Fibroblast of villous mesenchyme (primary cell): ENCODE results near the gene PLPPR1. TPM values are rescaled to one million over a fixed set of nuclear protein-coding genes. Genes with fewer than 3 reads are reported as not detected.

Experiments
- DNase-seq: peaks from one replicate; pipeline ENCODE4 v3.0.0-alpha.2; 2010; ENCODE audit warnings: low read depth
- H3K4me3 ChIP-seq: 2 replicates; pipeline ENCODE4 v1.5.1; 2011; ENCODE audit warnings: low read depth, mild to moderate bottlenecking, low read length
- total RNA-seq: library from RNA; depleted of rRNA; stranded (reverse); fragments of >200 nt; gene quantifications from 2 replicates; pipeline ENCODE4 v1.2.3, GENCODE V29; 2012
- TF ChIP-seq, protein P1 (sequence below): IDR thresholded peaks from 2 replicates; pipeline ENCODE4 v1.5.1; 2012; ENCODE audit warnings: low read depth, mild to moderate bottlenecking, low read length; ENCODE audit not compliant: insufficient read depth

PLPPR1 gene
- total RNA-seq, 1 donor = not detected

DNA sequence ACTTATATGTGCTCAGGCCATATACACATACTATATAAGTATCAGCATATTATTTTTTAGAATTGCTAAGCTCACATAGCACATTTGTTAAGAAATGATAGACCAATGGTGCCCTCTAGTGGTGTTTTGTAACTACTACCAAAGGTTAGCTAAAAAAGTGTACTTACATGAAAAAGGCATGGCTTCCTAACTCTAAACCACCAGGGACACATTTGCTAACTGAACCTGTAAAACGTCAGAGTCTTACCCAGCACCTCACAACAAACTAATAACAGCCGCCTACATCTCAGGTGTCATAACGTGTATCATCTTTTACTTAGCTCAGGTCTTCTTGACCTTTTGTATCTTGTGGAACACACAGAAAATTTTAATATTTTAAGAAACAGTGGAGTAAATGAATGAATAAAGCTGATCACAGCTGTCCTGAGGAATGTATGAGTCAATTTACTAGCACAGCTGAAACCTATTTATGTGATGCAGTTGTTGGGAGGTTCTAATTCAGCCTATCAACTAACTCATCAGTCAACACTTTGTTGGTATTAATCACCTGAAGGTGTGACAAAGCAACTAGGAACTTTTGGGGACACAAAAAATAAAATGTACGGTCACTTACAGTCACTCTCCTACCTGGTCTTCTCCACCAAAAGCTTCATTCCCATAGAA is 283.4 kb downstream of the PLPPR1 start:
- no peak overlapping the region for H3K4me3 ChIP-seq
- TF ChIP-seq, protein P1, sequence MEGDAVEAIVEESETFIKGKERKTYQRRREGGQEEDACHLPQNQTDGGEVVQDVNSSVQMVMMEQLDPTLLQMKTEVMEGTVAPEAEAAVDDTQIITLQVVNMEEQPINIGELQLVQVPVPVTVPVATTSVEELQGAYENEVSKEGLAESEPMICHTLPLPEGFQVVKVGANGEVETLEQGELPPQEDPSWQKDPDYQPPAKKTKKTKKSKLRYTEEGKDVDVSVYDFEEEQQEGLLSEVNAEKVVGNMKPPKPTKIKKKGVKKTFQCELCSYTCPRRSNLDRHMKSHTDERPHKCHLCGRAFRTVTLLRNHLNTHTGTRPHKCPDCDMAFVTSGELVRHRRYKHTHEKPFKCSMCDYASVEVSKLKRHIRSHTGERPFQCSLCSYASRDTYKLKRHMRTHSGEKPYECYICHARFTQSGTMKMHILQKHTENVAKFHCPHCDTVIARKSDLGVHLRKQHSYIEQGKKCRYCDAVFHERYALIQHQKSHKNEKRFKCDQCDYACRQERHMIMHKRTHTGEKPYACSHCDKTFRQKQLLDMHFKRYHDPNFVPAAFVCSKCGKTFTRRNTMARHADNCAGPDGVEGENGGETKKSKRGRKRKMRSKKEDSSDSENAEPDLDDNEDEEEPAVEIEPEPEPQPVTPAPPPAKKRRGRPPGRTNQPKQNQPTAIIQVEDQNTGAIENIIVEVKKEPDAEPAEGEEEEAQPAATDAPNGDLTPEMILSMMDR = peak; percentile 66
- DNase-seq = peak; percentile 84

DNA sequence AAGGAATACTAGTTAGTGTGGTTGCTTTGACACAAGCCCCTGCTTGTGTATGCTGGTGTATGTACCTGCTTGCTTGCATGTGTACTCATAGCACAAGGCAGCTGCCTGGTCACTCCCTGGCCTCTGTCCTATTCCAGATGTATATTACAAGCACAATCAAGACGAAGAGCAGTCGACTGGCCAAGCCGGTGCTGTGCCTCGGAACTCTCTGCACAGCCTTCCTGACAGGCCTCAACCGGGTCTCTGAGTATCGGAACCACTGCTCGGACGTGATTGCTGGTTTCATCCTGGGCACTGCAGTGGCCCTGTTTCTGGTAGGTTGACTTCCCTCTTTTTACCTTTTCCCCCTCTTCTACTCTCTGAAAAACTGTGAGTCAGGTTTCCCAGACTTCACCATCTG is 284.1 kb downstream of the PLPPR1 start:
- TF ChIP-seq, protein P1 = no peak
- no peak for DNase-seq
- H3K4me3 ChIP-seq = no peak overlapping the region

DNA sequence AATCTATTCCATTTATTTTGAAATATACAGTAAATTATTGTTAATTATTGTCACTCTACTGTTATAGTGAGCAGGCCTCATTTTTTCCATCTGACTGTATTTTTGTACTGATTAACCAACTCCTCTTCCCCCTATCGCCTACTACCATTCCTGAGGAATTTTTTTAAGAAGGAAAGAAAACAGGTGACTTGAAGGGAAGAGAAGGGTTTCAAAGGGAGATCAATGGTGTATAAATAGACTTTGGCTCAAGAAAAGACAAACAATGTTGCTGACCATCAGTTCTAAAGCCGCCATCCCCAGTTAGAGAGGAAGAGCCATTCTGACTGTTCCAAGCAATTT is 286.6 kb downstream of the PLPPR1 start:
- DNase-seq = no peak
- H3K4me3 ChIP-seq = no peak overlapping the region
- TF ChIP-seq, protein P1 = no peak

DNA sequence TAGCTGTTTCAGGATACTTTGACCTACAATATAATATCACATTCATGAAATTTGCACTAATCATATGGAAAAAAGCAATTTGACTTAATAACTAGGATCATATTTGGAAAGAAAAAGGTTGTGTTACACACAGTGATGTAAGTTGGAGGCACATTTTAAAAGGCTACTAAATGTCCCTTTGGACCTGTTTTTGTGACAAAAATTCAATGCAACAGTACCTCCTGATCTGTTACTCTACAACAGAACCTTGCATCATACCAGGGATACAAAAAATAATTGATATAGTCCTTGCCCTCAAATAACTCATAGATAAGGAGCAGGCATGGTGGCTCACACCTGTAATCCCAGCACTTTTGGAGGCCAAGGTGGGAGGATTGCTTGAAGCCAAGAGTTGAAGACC is 289.2 kb downstream of the PLPPR1 start:
- TF ChIP-seq, protein P1 = no peak
- no peak for DNase-seq
- no peak overlapping the region for H3K4me3 ChIP-seq

DNA sequence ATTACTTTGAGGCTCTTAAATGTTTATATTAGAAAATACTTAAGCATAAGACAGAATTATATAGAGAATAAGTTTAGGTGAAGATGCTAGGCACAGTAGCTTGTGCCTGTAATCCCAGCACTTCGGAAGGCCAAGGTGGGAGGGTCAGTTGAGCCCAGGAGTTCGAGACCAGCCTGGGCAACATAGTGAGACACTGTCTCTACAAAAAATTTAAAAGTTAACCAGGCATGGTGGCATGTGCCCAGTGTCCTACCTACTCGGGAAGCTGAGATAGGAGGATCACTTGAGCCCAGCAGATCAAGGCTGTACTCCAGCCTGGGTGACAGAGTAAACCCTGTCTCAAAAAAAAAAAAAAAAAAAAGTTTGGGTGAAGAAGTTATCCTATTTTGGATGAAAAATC is 294.6 kb downstream of the PLPPR1 start:
- H3K4me3 ChIP-seq = no peak overlapping the region
- TF ChIP-seq, protein P1 = no peak
- no peak for DNase-seq

DNA sequence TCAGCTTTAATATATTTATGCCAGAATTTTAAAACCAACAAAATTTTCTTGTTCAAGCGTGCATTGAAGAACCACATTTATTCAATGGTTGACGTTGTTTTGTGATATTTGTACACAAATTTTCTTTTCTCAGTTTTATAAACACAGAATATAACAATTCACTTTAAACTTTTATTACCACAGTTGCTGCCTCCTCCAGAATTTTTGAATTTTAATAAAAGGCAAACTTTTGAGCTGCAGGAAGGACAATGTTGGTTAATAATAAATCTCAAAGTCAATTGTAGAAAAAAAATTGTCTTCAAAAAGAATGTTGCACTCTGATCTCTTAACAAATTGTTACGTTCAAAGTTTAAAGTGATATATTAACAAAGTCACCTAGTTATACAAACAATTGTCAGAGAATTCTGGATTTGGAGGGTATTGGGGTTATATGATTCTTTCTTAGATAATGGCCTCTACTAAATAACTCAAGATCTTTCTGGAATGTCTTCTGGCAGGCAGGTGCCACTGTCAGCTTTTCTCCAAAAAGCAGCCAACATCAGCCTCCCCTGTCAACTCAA is 295.8 kb downstream of the PLPPR1 start:
- TF ChIP-seq, protein P1 = no peak
- no peak for DNase-seq
- H3K4me3 ChIP-seq = no peak overlapping the region

DNA sequence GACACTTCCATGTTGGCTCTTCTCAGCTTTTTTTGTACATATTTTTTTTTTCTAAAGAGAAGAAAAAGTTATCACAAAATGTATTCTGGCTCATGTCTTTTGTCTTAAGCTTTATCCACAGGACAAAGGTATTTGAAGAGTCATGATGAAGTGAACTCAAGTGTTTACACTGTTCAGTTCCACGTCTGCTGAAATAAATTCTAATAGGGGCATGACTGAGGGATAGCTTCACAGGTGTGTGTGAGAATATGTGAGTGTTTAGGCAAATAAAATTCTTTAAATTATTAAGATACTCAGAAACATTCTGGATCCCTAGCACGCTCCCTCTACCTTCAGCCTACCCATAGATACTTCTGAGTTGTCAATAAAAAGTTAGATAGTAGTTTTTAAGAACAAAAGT is 296.5 kb downstream of the PLPPR1 start:
- TF ChIP-seq, protein P1 = no peak
- no peak for DNase-seq
- H3K4me3 ChIP-seq = no peak overlapping the region
